ENCODE data around the gene MEIOC.
"Not testable (repeated sequence)": the region's sequence is repeated elsewhere in the genome, so short reads cannot be mapped to it uniquely, and the experiment has no call there.

MEIOC gene

GRCh38 chr17:44655983-44656710 is at the start of gene MEIOC:
TSS of gene MEIOC (plus strand) at chr17:44656468. CDS start at chr17:44656614, 146 bp downstream.
- peaks cover 5% of the 10 kb centered on the region; the same call in 1 of the 2 replicates for H3K9me3 ChIP-seq (ENCODE audit: control insufficient read depth, insufficient read depth, low read length)
- H3K4me1 ChIP-seq (ENCODE audit: insufficient read depth, low read length): no peaks in the 10 kb centered on the region
- H3K9ac ChIP-seq (ENCODE audit: low read depth, low read length): peak within 1 kb of the TSS; percentile 50; the same call in 1 of the 2 replicates
- H3K36me3 ChIP-seq (ENCODE audit: insufficient read depth, low read length): no peaks in the 10 kb centered on the region

- Histone ChIP-seq H3K9me3 (ENCODE audit: control insufficient read depth, insufficient read depth, low read length) (no peaks in the 10 kb centered on the region), H3K36me3 (ENCODE audit: insufficient read depth, low read length) (no peaks in the 10 kb centered on the region), H3K9ac (ENCODE audit: low read depth, low read length) (no peak overlapping the region), H3K4me1 (ENCODE audit: insufficient read depth, low read length) (peaks cover 24% of the 10 kb centered on the region)
Observed at GRCh38 chr17:44606658-44607057, 49.6 kb upstream of the MEIOC start.

GRCh38 chr17:44607836-44608690 is 48.2 kb upstream of the MEIOC start:
- no peak overlapping the region for H3K9ac ChIP-seq (ENCODE audit: low read depth, low read length)
- no peaks in the 10 kb centered on the region for H3K9me3 ChIP-seq (ENCODE audit: control insufficient read depth, insufficient read depth, low read length)
- no peaks in the 10 kb centered on the region for H3K36me3 ChIP-seq (ENCODE audit: insufficient read depth, low read length)
- H3K4me1 ChIP-seq (ENCODE audit: insufficient read depth, low read length): peaks cover 24% of the 10 kb centered on the region

GRCh38 chr17:44608727-44609435 is 47.4 kb upstream of the MEIOC start:
- Histone ChIP-seq H3K4me1 (ENCODE audit: insufficient read depth, low read length) (peaks cover 24% of the 10 kb centered on the region), H3K36me3 (ENCODE audit: insufficient read depth, low read length) (no peaks in the 10 kb centered on the region), H3K9ac (ENCODE audit: low read depth, low read length) (no peak overlapping the region), H3K9me3 (ENCODE audit: control insufficient read depth, insufficient read depth, low read length) (no peaks in the 10 kb centered on the region)

GRCh38 chr17:44610331-44610730 is 45.9 kb upstream of the MEIOC start:
- no peak overlapping the region for H3K9ac ChIP-seq (ENCODE audit: low read depth, low read length)
- H3K4me1 ChIP-seq (ENCODE audit: insufficient read depth, low read length): peaks cover 24% of the 10 kb centered on the region
- H3K9me3 ChIP-seq (ENCODE audit: control insufficient read depth, insufficient read depth, low read length): no peaks in the 10 kb centered on the region
- no peaks in the 10 kb centered on the region for H3K36me3 ChIP-seq (ENCODE audit: insufficient read depth, low read length)

- H3K4me1 ChIP-seq (ENCODE audit: insufficient read depth, low read length): peaks cover 24% of the 10 kb centered on the region
- no peaks in the 10 kb centered on the region for H3K9me3 ChIP-seq (ENCODE audit: control insufficient read depth, insufficient read depth, low read length)
- H3K9ac ChIP-seq (ENCODE audit: low read depth, low read length): no peak overlapping the region
- H3K36me3 ChIP-seq (ENCODE audit: insufficient read depth, low read length): no peaks in the 10 kb centered on the region
Observed at GRCh38 chr17:44610871-44611270, 45.4 kb upstream of the MEIOC start.

GRCh38 chr17:44614862-44615261 is 41.4 kb upstream of the MEIOC start:
- no peak overlapping the region for H3K9ac ChIP-seq (ENCODE audit: low read depth, low read length)
- no peaks in the 10 kb centered on the region for H3K36me3 ChIP-seq (ENCODE audit: insufficient read depth, low read length)
- peaks cover 9% of the 10 kb centered on the region for H3K4me1 ChIP-seq (ENCODE audit: insufficient read depth, low read length)
- H3K9me3 ChIP-seq (ENCODE audit: control insufficient read depth, insufficient read depth, low read length): no peaks in the 10 kb centered on the region

- not testable (repeated sequence) for H3K4me1 ChIP-seq (ENCODE audit: insufficient read depth, low read length); H3K9ac ChIP-seq (ENCODE audit: low read depth, low read length); H3K36me3 ChIP-seq (ENCODE audit: insufficient read depth, low read length); H3K9me3 ChIP-seq (ENCODE audit: control insufficient read depth, insufficient read depth, low read length)
Observed at GRCh38 chr17:44618652-44619051, 37.6 kb upstream of the MEIOC start.

- Histone ChIP-seq H3K36me3 (ENCODE audit: insufficient read depth, low read length) (no peaks in the 10 kb centered on the region), H3K9me3 (ENCODE audit: control insufficient read depth, insufficient read depth, low read length) (no peaks in the 10 kb centered on the region), H3K9ac (ENCODE audit: low read depth, low read length) (no peak overlapping the region), H3K4me1 (ENCODE audit: insufficient read depth, low read length) (peaks cover 11% of the 10 kb centered on the region; the same call in 1 of the 2 replicates)
Observed at GRCh38 chr17:44623070-44623725, 33.1 kb upstream of the MEIOC start.

GRCh38 chr17:44627513-44628242 is 28.6 kb upstream of the MEIOC start:
- H3K4me1 ChIP-seq (ENCODE audit: insufficient read depth, low read length): peaks cover 11% of the 10 kb centered on the region; the same call in 1 of the 2 replicates
- H3K36me3 ChIP-seq (ENCODE audit: insufficient read depth, low read length): no peaks in the 10 kb centered on the region
- H3K9me3 ChIP-seq (ENCODE audit: control insufficient read depth, insufficient read depth, low read length): no peaks in the 10 kb centered on the region
- H3K9ac ChIP-seq (ENCODE audit: low read depth, low read length): peak overlapping the region; percentile 65

- Histone ChIP-seq H3K9ac (ENCODE audit: low read depth, low read length) (peak overlapping the region; percentile 65), H3K9me3 (ENCODE audit: control insufficient read depth, insufficient read depth, low read length) (no peaks in the 10 kb centered on the region), H3K4me1 (ENCODE audit: insufficient read depth, low read length) (peaks cover 11% of the 10 kb centered on the region; the same call in 1 of the 2 replicates), H3K36me3 (ENCODE audit: insufficient read depth, low read length) (no peaks in the 10 kb centered on the region)
Observed at GRCh38 chr17:44628243-44629188, 27.8 kb upstream of the MEIOC start.

- peak overlapping the region; percentile 44; the same call in 1 of the 2 replicates for H3K9ac ChIP-seq (ENCODE audit: low read depth, low read length)
- no peaks in the 10 kb centered on the region for H3K36me3 ChIP-seq (ENCODE audit: insufficient read depth, low read length)
- peaks cover 11% of the 10 kb centered on the region; the same call in 1 of the 2 replicates for H3K4me1 ChIP-seq (ENCODE audit: insufficient read depth, low read length)
Observed at GRCh38 chr17:44629314-44629713, 27.0 kb upstream of the MEIOC start.

More at GRCh38 chr17:44629314-44629713, 27.0 kb upstream of the MEIOC start:
- no peaks in the 10 kb centered on the region for H3K9me3 ChIP-seq (ENCODE audit: control insufficient read depth, insufficient read depth, low read length)

All from ES-I3 (cell line).